ENCODE results near the gene CCT6A. TPM values are rescaled to one million over a fixed set of nuclear protein-coding genes. Genes with fewer than 3 reads are reported as not detected.
A peak's percentile ranks its signal among the peaks of the same experiment; 100 is the strongest.
"Not testable (repeated sequence)": the region's sequence is repeated elsewhere in the genome, so short reads cannot be mapped to it uniquely, and the experiment has no call there.

The CCT6A gene
- total RNA-seq, 2 donors from 2014 or later = 173 to 236 TPM

GRCh38 chr7:56112244-56112643 lies 60.7 kb downstream of the CCT6A start:
- DNase-seq (ENCODE audit: low spot score in 2 of 2) = peak in 1 of 2 donors; percentile 23
- H3K9me3 Mint-ChIP-seq, ATAC-seq, H3K27ac Mint-ChIP-seq, H3K36me3 Mint-ChIP-seq: not testable (repeated sequence)

Other genes with a start within 250 kb of the CCT6A start
- gene SEPTIN14, start 189.0 kb upstream of the CCT6A start, total RNA-seq = not detected
- gene ZNF713, start 164.3 kb upstream of the CCT6A start, total RNA-seq = 1 to 10 TPM; 2.9 to 4.3 TPM
- gene MRPS17, start 99.9 kb upstream of the CCT6A start, total RNA-seq = 10 to 100 TPM; 18.8 to 25.1 TPM
- gene NIPSNAP2, start 87.2 kb upstream of the CCT6A start, total RNA-seq = 10 to 100 TPM; 51.2 to 56.6 TPM
- gene PSPH, start 321 bp upstream of the CCT6A start, total RNA-seq = 10 to 100 TPM in 1 of 2 donors, 1 to 10 TPM in 1; 7.7 to 21.1 TPM
- 100 to 1,000 TPM; 106 to 107 TPM for gene SUMF2, start 12.5 kb downstream of the CCT6A start, total RNA-seq
- 1 to 10 TPM; 4.1 to 9.4 TPM for gene PHKG1, start 41.2 kb downstream of the CCT6A start, total RNA-seq
- gene CHCHD2, start 54.7 kb downstream of the CCT6A start, total RNA-seq = 100 to 1,000 TPM; 658 to 742 TPM
- gene NUPR2, start 64.7 kb downstream of the CCT6A start, total RNA-seq = under 1 TPM in 1 of 2 donors, not detected in 1; 0.60 TPM